ENCODE measurements around the gene TBCCD1.

The TBCCD1 gene

GRCh38 chr3:186596568-186597287, 29.6 kb upstream of the TBCCD1 start:
- TF ChIP-seq POLR2AphosphoS5 (IDR thresholded peaks at IDR 0.05; ENCODE audit: low read depth, low read length) (no peak), SIN3A (IDR thresholded peaks at IDR 0.05; ENCODE audit: borderline replicate concordance, insufficient read depth, low read length) (no peak), TAF1 (IDR thresholded peaks at IDR 0.05; ENCODE audit: borderline replicate concordance, insufficient read depth, low read length) (no peak), FOXP2 (optimal IDR thresholded peaks at IDR 0.05; ENCODE audit: borderline replicate concordance, extremely low read depth, extremely low read length, insufficient read depth) (no peak)
- TF ChIP-seq, protein P1, sequence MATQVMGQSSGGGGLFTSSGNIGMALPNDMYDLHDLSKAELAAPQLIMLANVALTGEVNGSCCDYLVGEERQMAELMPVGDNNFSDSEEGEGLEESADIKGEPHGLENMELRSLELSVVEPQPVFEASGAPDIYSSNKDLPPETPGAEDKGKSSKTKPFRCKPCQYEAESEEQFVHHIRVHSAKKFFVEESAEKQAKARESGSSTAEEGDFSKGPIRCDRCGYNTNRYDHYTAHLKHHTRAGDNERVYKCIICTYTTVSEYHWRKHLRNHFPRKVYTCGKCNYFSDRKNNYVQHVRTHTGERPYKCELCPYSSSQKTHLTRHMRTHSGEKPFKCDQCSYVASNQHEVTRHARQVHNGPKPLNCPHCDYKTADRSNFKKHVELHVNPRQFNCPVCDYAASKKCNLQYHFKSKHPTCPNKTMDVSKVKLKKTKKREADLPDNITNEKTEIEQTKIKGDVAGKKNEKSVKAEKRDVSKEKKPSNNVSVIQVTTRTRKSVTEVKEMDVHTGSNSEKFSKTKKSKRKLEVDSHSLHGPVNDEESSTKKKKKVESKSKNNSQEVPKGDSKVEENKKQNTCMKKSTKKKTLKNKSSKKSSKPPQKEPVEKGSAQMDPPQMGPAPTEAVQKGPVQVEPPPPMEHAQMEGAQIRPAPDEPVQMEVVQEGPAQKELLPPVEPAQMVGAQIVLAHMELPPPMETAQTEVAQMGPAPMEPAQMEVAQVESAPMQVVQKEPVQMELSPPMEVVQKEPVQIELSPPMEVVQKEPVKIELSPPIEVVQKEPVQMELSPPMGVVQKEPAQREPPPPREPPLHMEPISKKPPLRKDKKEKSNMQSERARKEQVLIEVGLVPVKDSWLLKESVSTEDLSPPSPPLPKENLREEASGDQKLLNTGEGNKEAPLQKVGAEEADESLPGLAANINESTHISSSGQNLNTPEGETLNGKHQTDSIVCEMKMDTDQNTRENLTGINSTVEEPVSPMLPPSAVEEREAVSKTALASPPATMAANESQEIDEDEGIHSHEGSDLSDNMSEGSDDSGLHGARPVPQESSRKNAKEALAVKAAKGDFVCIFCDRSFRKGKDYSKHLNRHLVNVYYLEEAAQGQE (IDR thresholded peaks at IDR 0.05; ENCODE audit: insufficient read depth in 1 of 2, low read depth in 2 of 2, low read length in 2 of 2), result no peak

DNA sequence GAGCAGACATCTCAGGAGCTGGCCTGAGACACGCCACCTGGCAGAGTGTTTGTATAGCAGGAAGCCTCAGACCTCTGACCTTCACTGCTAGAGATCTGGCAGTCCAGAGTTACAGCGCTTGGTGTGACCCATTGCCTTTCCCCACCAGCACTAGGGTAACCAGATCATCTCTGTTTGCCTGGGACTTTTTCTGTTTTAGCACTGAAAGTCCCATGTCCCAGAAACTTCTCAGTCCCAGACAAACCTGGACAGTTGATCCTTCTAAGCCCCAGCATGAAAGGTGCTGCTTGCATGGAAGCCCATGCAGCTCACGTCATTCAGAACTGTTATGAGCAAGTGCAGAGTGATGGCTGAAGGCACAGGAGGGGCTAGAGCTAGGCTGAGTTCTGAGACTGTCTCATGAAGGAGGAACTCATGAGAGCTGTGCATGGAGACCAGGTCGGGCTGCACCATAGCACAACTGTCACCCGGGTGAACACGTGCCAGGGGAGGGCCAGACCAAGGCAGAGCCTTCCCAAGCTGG, 27.5 kb upstream of the TBCCD1 start:
- TF ChIP-seq, protein P1 (IDR thresholded peaks at IDR 0.05; ENCODE audit: insufficient read depth in 1 of 2, low read depth in 2 of 2, low read length in 2 of 2), result no peak
- TF ChIP-seq TAF1 (IDR thresholded peaks at IDR 0.05; ENCODE audit: borderline replicate concordance, insufficient read depth, low read length), result no peak
- TF ChIP-seq SIN3A (IDR thresholded peaks at IDR 0.05; ENCODE audit: borderline replicate concordance, insufficient read depth, low read length), result no peak
- TF ChIP-seq POLR2AphosphoS5 (IDR thresholded peaks at IDR 0.05; ENCODE audit: low read depth, low read length), result no peak
- TF ChIP-seq FOXP2 (optimal IDR thresholded peaks at IDR 0.05; ENCODE audit: borderline replicate concordance, extremely low read depth, extremely low read length, insufficient read depth), result no peak

- TF ChIP-seq TAF1 (IDR thresholded peaks at IDR 0.05; ENCODE audit: borderline replicate concordance, insufficient read depth, low read length) (no peak), SIN3A (IDR thresholded peaks at IDR 0.05; ENCODE audit: borderline replicate concordance, insufficient read depth, low read length) (no peak), POLR2AphosphoS5 (IDR thresholded peaks at IDR 0.05; ENCODE audit: low read depth, low read length) (no peak), FOXP2 (optimal IDR thresholded peaks at IDR 0.05; ENCODE audit: borderline replicate concordance, extremely low read depth, extremely low read length, insufficient read depth) (no peak)
- TF ChIP-seq, protein P1 (IDR thresholded peaks at IDR 0.05; ENCODE audit: insufficient read depth in 1 of 2, low read depth in 2 of 2, low read length in 2 of 2), result no peak
Measured at GRCh38 chr3:186593862-186594261, 26.7 kb upstream of the TBCCD1 start.

- TF ChIP-seq POLR2AphosphoS5 (IDR thresholded peaks at IDR 0.05; ENCODE audit: low read depth, low read length), result no peak
- no peak for TF ChIP-seq SIN3A (IDR thresholded peaks at IDR 0.05; ENCODE audit: borderline replicate concordance, insufficient read depth, low read length)
- TF ChIP-seq, protein P1 (IDR thresholded peaks at IDR 0.05; ENCODE audit: insufficient read depth in 1 of 2, low read depth in 2 of 2, low read length in 2 of 2), result no peak
- no peak for TF ChIP-seq FOXP2 (optimal IDR thresholded peaks at IDR 0.05; ENCODE audit: borderline replicate concordance, extremely low read depth, extremely low read length, insufficient read depth)
Measured at GRCh38 chr3:186592682-186593081, 25.5 kb upstream of the TBCCD1 start.
